Measurements from ENCODE around the gene ABCG4. TPM values are rescaled to one million over a fixed set of nuclear protein-coding genes. Genes with fewer than 3 reads are reported as not detected.

The ABCG4 gene
- total and polyA plus RNA-seq, 2 experiments from 2014 or later: 0.58 to 1.0 TPM

GRCh38 chr11:119209186-119209585 lies 60.3 kb downstream of the ABCG4 start:
- H3K4me1 Mint-ChIP-seq: peaks cover 30% of the 10 kb centered on the region
- no peak for ATAC-seq
- Histone ChIP-seq H3K27ac (ENCODE audit: low read depth) (no peak overlapping the region), H3K27me3 (ENCODE audit: insufficient read depth) (no peaks in the 10 kb centered on the region), H3K79me2 (replicated peaks; ENCODE audit: insufficient read depth) (peaks cover 75% of the 10 kb centered on the region), H2AFZ (no peak overlapping the region), H4K20me1 (replicated peaks; ENCODE audit: insufficient read depth) (peaks cover 39% of the 10 kb centered on the region), H3F3A (replicated peaks; ENCODE audit: low read depth) (peaks cover 10% of the 10 kb centered on the region), H3K36me3 (ENCODE audit: insufficient read depth) (no peaks in the 10 kb centered on the region), H3K9me2 (ENCODE audit: insufficient read depth) (no peaks in the 10 kb centered on the region), H3K4me1 (ENCODE audit: insufficient read depth) (peaks cover 40% of the 10 kb centered on the region), H3K4me2 (peak overlapping the region; percentile 93; the same call in 1 of the 2 replicates), H3K4me3 (peak overlapping the region; percentile 87; the same call in 1 of the 2 replicates)
- peaks cover 2% of the 10 kb centered on the region; the same call in 1 of the 3 replicates for H3K9me3 Mint-ChIP-seq
- H3K4me3 Mint-ChIP-seq: peak overlapping the region; percentile 50; the same call in 2 of the 3 replicates
- peaks cover 5% of the 10 kb centered on the region; the same call in 1 of the 3 replicates for H3K36me3 Mint-ChIP-seq (ENCODE audit: low read depth)
- DNase-seq (ENCODE audit: low spot score): no peak
- TF ChIP-seq ZNF114 (CRISPR knock-in tag; IDR thresholded peaks at IDR 0.05): no peak
- no peak for TF ChIP-seq ZNF462 (CRISPR knock-in tag; IDR thresholded peaks at IDR 0.05)
- TF ChIP-seq REST (IDR thresholded peaks at IDR 0.05; ENCODE audit: unreplicated experiment): no peak
- no peak for TF ChIP-seq CTCF (conservative IDR thresholded peaks at IDR 0.05; ENCODE audit: low read depth in 2 of 2)
- no peak for TF ChIP-seq CREB1 (CRISPR knock-in tag; IDR thresholded peaks at IDR 0.05; ENCODE audit: low read depth)
- no peak for TF ChIP-seq ZNF331 (CRISPR knock-in tag; IDR thresholded peaks at IDR 0.05; ENCODE audit: low read depth)
- TF ChIP-seq EZH2 (IDR thresholded peaks at IDR 0.05; ENCODE audit: low read depth, unreplicated experiment): no peak
- TF ChIP-seq STAT1 (IDR thresholded peaks at IDR 0.05; ENCODE audit: unreplicated experiment): no peak
- no peak for TF ChIP-seq NANOG (IDR thresholded peaks at IDR 0.05; ENCODE audit: borderline replicate concordance)
- no peak for TF ChIP-seq ETS1 (IDR thresholded peaks at IDR 0.05)
- no peak for TF ChIP-seq JUNB (IDR thresholded peaks at IDR 0.05; ENCODE audit: unreplicated experiment)
- no peak for TF ChIP-seq EZH2phosphoT487 (IDR thresholded peaks at IDR 0.05; ENCODE audit: unreplicated experiment)
- no peak for TF ChIP-seq POLR2AphosphoS5 (IDR thresholded peaks at IDR 0.05; ENCODE audit: low read depth)
- H3K27ac Mint-ChIP-seq: no peak overlapping the region
- H3K27me3 Mint-ChIP-seq (ENCODE audit: insufficient read depth, low read depth, poor library complexity): peaks cover 6% of the 10 kb centered on the region

All from GM23338 (cell line).